Muscle of back (tissue), 11 donors: Measurements from ENCODE around the gene KRTAP10-10. TPM values are rescaled to one million over a fixed set of nuclear protein-coding genes. Genes with fewer than 3 reads are reported as not detected.
A peak's percentile ranks its signal among the peaks of the same experiment; 100 is the strongest.
"Not testable (repeated sequence)": the region's sequence is repeated elsewhere in the genome, so short reads cannot be mapped to it uniquely, and the experiment has no call there.

Experiments
- DNase-seq, 3 donors: peaks; one replicate each; pipeline versions ENCODE4 v3.0.0 to v3.0.0-alpha.2; 2013
- polyA plus RNA-seq, 10 donors: library from polyadenylated mRNA; unstranded; fragments of 120-200 nt; gene quantifications; one replicate each; pipeline ENCODE4 v1.2.1, GENCODE V29; 2013; ENCODE audit not compliant: insufficient read length in 10 of 10

The KRTAP10-10 gene
- polyA plus RNA-seq, 10 donors = not detected

- no peak for DNase-seq
Observed at GRCh38 chr21:44681152-44681551, 44.0 kb downstream of the KRTAP10-10 start.

GRCh38 chr21:44681861-44682579 lies 44.9 kb downstream of the KRTAP10-10 start, which contains the start of gene KRTAP12-1:
Gene KRTAP12-1 (minus strand): TSS chr21:44682163. CDS start chr21:44682123, 40 bp downstream.
- DNase-seq = no peak

- DNase-seq = no peak
Observed at GRCh38 chr21:44682580-44683151, 45.5 kb downstream of the KRTAP10-10 start.

- no peak for DNase-seq
Observed at GRCh38 chr21:44684077-44684476, 46.9 kb downstream of the KRTAP10-10 start.

- DNase-seq = no peak
Observed at GRCh38 chr21:44684483-44684882, 47.3 kb downstream of the KRTAP10-10 start.

- DNase-seq = not testable (repeated sequence)
Observed at GRCh38 chr21:44685050-44685449, 47.9 kb downstream of the KRTAP10-10 start.

GRCh38 chr21:44686000-44686781 lies 49.0 kb downstream of the KRTAP10-10 start:
- no peak for DNase-seq

GRCh38 chr21:44686843-44687561 lies 49.8 kb downstream of the KRTAP10-10 start:
- no peak for DNase-seq

GRCh38 chr21:44687671-44688070 lies 50.5 kb downstream of the KRTAP10-10 start:
- peak in 1 of 3 donors; percentile 11 for DNase-seq

Other genes with a start within 250 kb of the KRTAP10-10 start
- 1 to 10 TPM; 2.0 to 4.3 (median 2.6) TPM for gene LRRC3, start 181.8 kb upstream of the KRTAP10-10 start, polyA plus RNA-seq
- gene KRTAP10-1, start 97.2 kb upstream of the KRTAP10-10 start, polyA plus RNA-seq = not detected
- not detected for gene KRTAP10-2, start 85.9 kb upstream of the KRTAP10-10 start, polyA plus RNA-seq
- not detected for gene KRTAP10-3, start 78.6 kb upstream of the KRTAP10-10 start, polyA plus RNA-seq
- gene KRTAP10-4, start 63.6 kb upstream of the KRTAP10-10 start, polyA plus RNA-seq = not detected
- not detected for gene KRTAP10-5, start 56.8 kb upstream of the KRTAP10-10 start, polyA plus RNA-seq
- gene KRTAP10-6, start 44.9 kb upstream of the KRTAP10-10 start, polyA plus RNA-seq = not detected
- gene KRTAP10-7, start 36.8 kb upstream of the KRTAP10-10 start, polyA plus RNA-seq = not detected
- not detected for gene KRTAP10-8, start 25.3 kb upstream of the KRTAP10-10 start, polyA plus RNA-seq
- not detected for gene KRTAP10-9, start 10.3 kb upstream of the KRTAP10-10 start, polyA plus RNA-seq
- not detected for gene KRTAP10-11, start 9.1 kb downstream of the KRTAP10-10 start, polyA plus RNA-seq
- not detected for gene KRTAP12-4, start 17.3 kb downstream of the KRTAP10-10 start, polyA plus RNA-seq
- gene KRTAP12-3, start 20.6 kb downstream of the KRTAP10-10 start, polyA plus RNA-seq = not detected
- not detected for gene KRTAP12-2, start 29.6 kb downstream of the KRTAP10-10 start, polyA plus RNA-seq
- not detected for gene KRTAP12-1, start 44.8 kb downstream of the KRTAP10-10 start, polyA plus RNA-seq
- gene KRTAP10-12, start 59.8 kb downstream of the KRTAP10-10 start, polyA plus RNA-seq = not detected
- 1 to 10 TPM in 2 of 10 donors, under 1 TPM in 7, not detected in 1; 0.10 to 3.2 (median 0.22) TPM for gene TSPEAR, start 74.2 kb downstream of the KRTAP10-10 start, polyA plus RNA-seq
- 100 to 1,000 TPM in 3 of 10 donors, 10 to 100 TPM in 7; 54.9 to 109 (median 77.1) TPM for gene UBE2G2, start 164.5 kb downstream of the KRTAP10-10 start, polyA plus RNA-seq
- 10 to 100 TPM; 60.0 to 88.6 (median 67.5) TPM for gene SUMO3, start 180.7 kb downstream of the KRTAP10-10 start, polyA plus RNA-seq
- gene PTTG1IP, start 236.3 kb downstream of the KRTAP10-10 start, polyA plus RNA-seq = 100 to 1,000 TPM; 116 to 144 (median 127) TPM